H9 (cell line): ENCODE measurements around the gene NMRK1. TPM values are rescaled to one million over a fixed set of nuclear protein-coding genes. Genes with fewer than 3 reads are reported as not detected.

ENCODE experiments used
- DNase-seq: peaks from one replicate; pipeline ENCODE4 v3.0.0-alpha.2; 2017
- H2AFZ ChIP-seq: one replicate; pipeline ENCODE4 v1.6.1; 2013; ENCODE audit warnings: mild to moderate bottlenecking, low read length, control low read depth, moderate library complexity
- H2AK5ac ChIP-seq: 2 replicates; pipeline ENCODE4 v1.6.1; 2013; ENCODE audit warnings: low read length, control low read depth, mixed read lengths; ENCODE audit not compliant: insufficient read length
- H2BK120ac ChIP-seq: one replicate; pipeline ENCODE4 v1.6.1; 2013; ENCODE audit warnings: low read depth, mild to moderate bottlenecking, low read length, control low read depth, inconsistent platforms; ENCODE audit not compliant: poor library complexity, severe bottlenecking
- H2BK12ac ChIP-seq: 2 replicates; pipeline ENCODE4 v1.6.1; 2013; ENCODE audit warnings: low read length, control low read depth, mixed read lengths, low read depth; ENCODE audit not compliant: insufficient read length
- H2BK15ac ChIP-seq: 2 replicates; pipeline ENCODE4 v1.6.1; 2013; ENCODE audit warnings: low read depth, low read length, control low read depth
- H2BK20ac ChIP-seq: one replicate; pipeline ENCODE4 v1.6.1; 2013; ENCODE audit warnings: low read depth, mild to moderate bottlenecking, low read length, control low read depth, inconsistent platforms; ENCODE audit not compliant: poor library complexity, severe bottlenecking
- H2BK5ac ChIP-seq: 2 replicates; pipeline ENCODE4 v1.6.1; 2013; ENCODE audit warnings: low read length, control low read depth, mixed read lengths; ENCODE audit not compliant: insufficient read length
- H3K14ac ChIP-seq: 2 replicates; pipeline ENCODE4 v1.6.1; 2013; ENCODE audit warnings: low read length, control low read depth; ENCODE audit not compliant: insufficient read depth
- H3K18ac ChIP-seq: 2 replicates; pipeline ENCODE4 v1.6.1; 2013; ENCODE audit warnings: low read depth, mild to moderate bottlenecking, mixed read lengths, low read length, control low read depth; ENCODE audit not compliant: insufficient read length
- H3K23ac ChIP-seq: 2 replicates; pipeline ENCODE4 v1.6.1; 2013; ENCODE audit warnings: low read length, control low read depth, mixed read lengths, low read depth; ENCODE audit not compliant: insufficient read length
- H3K23me2 ChIP-seq: 2 replicates; pipeline ENCODE4 v1.6.1; 2013; ENCODE audit warnings: low read depth, mild to moderate bottlenecking, mixed read lengths, low read length, control low read depth; ENCODE audit not compliant: insufficient read length, poor library complexity, severe bottlenecking
- H3K27ac ChIP-seq: 2 replicates; pipeline ENCODE4 v1.5.1; 2013; ENCODE audit warnings: low read length, control low read depth, mixed read lengths, low read depth; ENCODE audit not compliant: insufficient read length
- H3K27me3 ChIP-seq: 2 replicates; pipeline ENCODE4 v1.6.1; 2013; ENCODE audit warnings: low read length, control low read depth, inconsistent platforms; ENCODE audit not compliant: insufficient read depth
- H3K4ac ChIP-seq: 2 replicates; pipeline ENCODE4 v1.6.1; 2013; ENCODE audit warnings: low read depth, mild to moderate bottlenecking, control low read depth, inconsistent platforms, low read length, moderate library complexity
- H3K4me1 ChIP-seq: 2 replicates; pipeline ENCODE4 v1.6.1; 2013; ENCODE audit warnings: low read length, control low read depth, inconsistent platforms; ENCODE audit not compliant: insufficient read depth
- H3K4me2 ChIP-seq: 2 replicates; pipeline ENCODE4 v1.6.1; 2013; ENCODE audit warnings: low read length, control low read depth, mixed read lengths; ENCODE audit not compliant: insufficient read length, insufficient read depth
- H3K56ac ChIP-seq: 2 replicates; pipeline ENCODE4 v1.6.1; 2013; ENCODE audit warnings: low read depth, mild to moderate bottlenecking, mixed read lengths, low read length, control low read depth; ENCODE audit not compliant: insufficient read length
- H3K79me1 ChIP-seq: 2 replicates; pipeline ENCODE4 v1.6.1; 2013; ENCODE audit warnings: low read depth, mild to moderate bottlenecking, moderate library complexity, low read length, control low read depth, inconsistent platforms; ENCODE audit not compliant: insufficient read depth, poor library complexity, severe bottlenecking
- H3K79me2 ChIP-seq: 2 replicates; pipeline ENCODE4 v1.6.1; 2013; ENCODE audit warnings: low read length, control low read depth, inconsistent platforms; ENCODE audit not compliant: insufficient read depth
- H3K9ac ChIP-seq: 2 replicates; pipeline ENCODE4 v1.6.1; 2013; ENCODE audit warnings: low read length, control low read depth, mixed read lengths; ENCODE audit not compliant: insufficient read length; ENCODE audit errors: extremely low read depth
- H3K9me3 ChIP-seq: one replicate; pipeline ENCODE4 v1.6.1; 2013; ENCODE audit warnings: low read depth, low read length, inconsistent platforms; ENCODE audit not compliant: control insufficient read depth
- H3T11ph ChIP-seq: one replicate; pipeline ENCODE4 v1.6.1; 2013; ENCODE audit warnings: mild to moderate bottlenecking, low read length, control low read depth, inconsistent platforms
- H4K20me1 ChIP-seq: one replicate; pipeline ENCODE4 v1.6.1; 2013; ENCODE audit not compliant: control insufficient read depth, insufficient read length, insufficient read depth
- H4K5ac ChIP-seq: 2 replicates; pipeline ENCODE4 v1.6.1; 2013; ENCODE audit warnings: low read depth, mild to moderate bottlenecking, mixed read lengths, low read length, control low read depth; ENCODE audit not compliant: insufficient read length
- H4K8ac ChIP-seq: replicated peaks from 2 replicates; pipeline ENCODE4 v1.6.1; 2013; ENCODE audit warnings: low read length, control low read depth, mixed read lengths, low read depth; ENCODE audit not compliant: insufficient read length
- H4K91ac ChIP-seq: 2 replicates; pipeline ENCODE4 v1.6.1; 2013; ENCODE audit warnings: low read depth, mild to moderate bottlenecking, moderate library complexity, mixed read lengths, low read length, control low read depth; ENCODE audit not compliant: insufficient read length
- H3K27ac Mint-ChIP-seq, 3 experiments: 2 replicates in 2 of 3; 3 replicates in 1 of 3; pipeline ENCODE4 v1.8.0; 2020 to 2021; ENCODE audit warnings: mixed read lengths in 3 of 3, mild to moderate bottlenecking in 1 of 3, moderate library complexity in 1 of 3
- H3K27me3 Mint-ChIP-seq: 2 replicates; pipeline ENCODE4 v1.8.0; 2021; ENCODE audit warnings: low read depth, mild to moderate bottlenecking, moderate library complexity, mixed read lengths
- H3K36me3 Mint-ChIP-seq, 3 experiments: 2 replicates in 2 of 3; 3 replicates in 1 of 3; pipeline ENCODE4 v1.8.0; 2020 to 2021; ENCODE audit warnings: low read depth in 3 of 3, mixed read lengths in 3 of 3; ENCODE audit not compliant: insufficient read depth in 1 of 3
- H3K4me1 Mint-ChIP-seq, 2 experiments: 2 replicates each; pipeline ENCODE4 v1.8.0; 2020; ENCODE audit warnings: mixed read lengths in 2 of 2
- H3K4me3 Mint-ChIP-seq, 2 experiments: 2 replicates in 1 of 2; 3 replicates in 1 of 2; pipeline ENCODE4 v1.8.0; 2020 to 2021; ENCODE audit warnings: mild to moderate bottlenecking in 2 of 2, mixed read lengths in 2 of 2, moderate library complexity in 1 of 2
- H3K9me3 Mint-ChIP-seq, 2 experiments: 2 replicates in 1 of 2; 3 replicates in 1 of 2; pipeline ENCODE4 v1.8.0; 2020; ENCODE audit warnings: mild to moderate bottlenecking in 2 of 2, mixed read lengths in 2 of 2, moderate library complexity in 1 of 2
- WGBS: extraction: QIAGEN DNeasy Blood & Tissue Kit; methylation state at CpG from one replicate; pipeline ENCODE4 v1.1.7; 2013; ENCODE audit warnings: missing lambda C conversion rate, low lambda C conversion rate, mixed read lengths; ENCODE audit not compliant: insufficient read length; ENCODE audit errors: extremely low coverage; 5-methylcytosine and 5-hydroxymethylcytosine counted together
- total RNA-seq: library from RNA; stranded (reverse); gene quantifications from 2 replicates; pipeline ENCODE4 v1.2.1, GENCODE V29; 2021
- TF ChIP-seq, protein P1 (sequence below): fragments of 200-600 bp; sonication (generic); conservative IDR thresholded peaks from 3 replicates; pipeline ENCODE4 v1.8.0; 2021; ENCODE audit warnings: antibody characterized with exemption, mild to moderate bottlenecking

Gene NMRK1
- total RNA-seq, 1 experiment from 2014 or later: 3.0 TPM

DNA sequence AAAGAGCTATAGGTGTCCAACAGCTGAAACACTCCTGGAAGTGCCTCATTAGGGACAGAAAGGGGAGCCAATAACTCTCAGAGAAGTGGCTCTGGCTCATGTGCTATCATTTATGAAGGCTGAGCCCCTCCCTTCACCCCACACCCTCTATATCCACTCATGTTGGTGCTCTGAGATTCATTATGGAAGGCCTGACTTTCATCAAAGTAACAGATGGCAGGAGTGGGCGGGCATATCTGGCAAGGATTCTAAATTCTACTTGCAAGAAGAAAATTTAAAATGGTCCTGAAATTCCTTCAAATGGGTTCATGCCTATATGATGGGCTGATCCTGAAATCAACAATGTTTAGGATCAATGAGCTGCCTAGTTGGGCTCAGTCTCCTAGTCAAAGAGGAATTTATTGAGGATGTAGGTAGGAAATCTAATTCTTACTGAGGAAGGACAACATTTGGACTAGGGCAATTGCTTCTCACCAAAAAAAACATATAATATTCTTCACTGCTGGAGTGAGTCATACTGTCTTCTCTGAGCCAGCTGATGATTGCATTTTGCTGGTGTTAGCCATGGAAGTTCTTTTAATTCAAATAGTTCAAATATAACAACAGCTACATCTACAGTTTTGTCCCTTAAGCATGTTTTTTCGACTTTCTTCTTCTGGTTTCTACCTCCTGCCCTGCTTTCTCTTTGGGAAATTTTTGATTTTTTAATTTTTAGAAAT, 23.5 kb downstream of the NMRK1 start:
- no peak overlapping the region for H4K8ac ChIP-seq
- no peak overlapping the region for H3K23ac ChIP-seq
- H4K5ac ChIP-seq: no peak overlapping the region
- no peak overlapping the region for H2BK12ac ChIP-seq
- no peaks in the 10 kb centered on the region for H3K4me1 ChIP-seq
- Mint-ChIP-seq H3K27me3 (no peaks in the 10 kb centered on the region), H3K4me3 (no peak overlapping the region), H3K9me3 (peaks cover 0 to 3% of the 10 kb centered on the region in 2 experiments; a peak in 2 of 5 replicates), H3K4me1 (peaks cover 15 to 16% of the 10 kb centered on the region in 2 experiments), H3K27ac (no peak overlapping the region), H3K36me3 (no peaks in the 10 kb centered on the region)
- H3K79me1 ChIP-seq: no peaks in the 10 kb centered on the region
- H3K79me2 ChIP-seq: no peaks in the 10 kb centered on the region
- H3K9me3 ChIP-seq: no peaks in the 10 kb centered on the region
- no CpG with 5 or more reads among the region's 2 CpGs for WGBS
- no peaks in the 10 kb centered on the region for H3K27me3 ChIP-seq
- H4K20me1 ChIP-seq: peaks cover 3% of the 10 kb centered on the region
- no peak overlapping the region for H2BK20ac ChIP-seq
- no peak overlapping the region for H3T11ph ChIP-seq
- no peak overlapping the region for H3K9ac ChIP-seq
- H2AFZ ChIP-seq: no peak overlapping the region
- DNase-seq: no peak
- H3K14ac ChIP-seq: no peak overlapping the region
- H3K23me2 ChIP-seq: no peaks in the 10 kb centered on the region
- no peak overlapping the region for H2BK15ac ChIP-seq
- H3K56ac ChIP-seq: no peak overlapping the region
- no peak overlapping the region for H3K27ac ChIP-seq
- no peak overlapping the region for H2BK120ac ChIP-seq
- no peak overlapping the region for H2BK5ac ChIP-seq
- H3K4me2 ChIP-seq: no peak overlapping the region
- no peak overlapping the region for H4K91ac ChIP-seq
- H3K18ac ChIP-seq: no peak overlapping the region
- H2AK5ac ChIP-seq: no peak overlapping the region
- no peak overlapping the region for H3K4ac ChIP-seq
- TF ChIP-seq, protein P1, sequence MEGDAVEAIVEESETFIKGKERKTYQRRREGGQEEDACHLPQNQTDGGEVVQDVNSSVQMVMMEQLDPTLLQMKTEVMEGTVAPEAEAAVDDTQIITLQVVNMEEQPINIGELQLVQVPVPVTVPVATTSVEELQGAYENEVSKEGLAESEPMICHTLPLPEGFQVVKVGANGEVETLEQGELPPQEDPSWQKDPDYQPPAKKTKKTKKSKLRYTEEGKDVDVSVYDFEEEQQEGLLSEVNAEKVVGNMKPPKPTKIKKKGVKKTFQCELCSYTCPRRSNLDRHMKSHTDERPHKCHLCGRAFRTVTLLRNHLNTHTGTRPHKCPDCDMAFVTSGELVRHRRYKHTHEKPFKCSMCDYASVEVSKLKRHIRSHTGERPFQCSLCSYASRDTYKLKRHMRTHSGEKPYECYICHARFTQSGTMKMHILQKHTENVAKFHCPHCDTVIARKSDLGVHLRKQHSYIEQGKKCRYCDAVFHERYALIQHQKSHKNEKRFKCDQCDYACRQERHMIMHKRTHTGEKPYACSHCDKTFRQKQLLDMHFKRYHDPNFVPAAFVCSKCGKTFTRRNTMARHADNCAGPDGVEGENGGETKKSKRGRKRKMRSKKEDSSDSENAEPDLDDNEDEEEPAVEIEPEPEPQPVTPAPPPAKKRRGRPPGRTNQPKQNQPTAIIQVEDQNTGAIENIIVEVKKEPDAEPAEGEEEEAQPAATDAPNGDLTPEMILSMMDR: no peak
